Esophagus (tissue), 2 donors: ENCODE measurements around the gene TGIF2LY. TPM values are rescaled to one million over a fixed set of nuclear protein-coding genes. Genes with fewer than 3 reads are reported as not detected.
"Not testable (repeated sequence)": the region's sequence is repeated elsewhere in the genome, so short reads cannot be mapped to it uniquely, and the experiment has no call there.

Source experiments
- H3K27ac ChIP-seq, 2 donors: one replicate each; pipeline ENCODE4 v1.5.1; 2013; ENCODE audit warnings: low read depth in 2 of 2, mild to moderate bottlenecking in 2 of 2, inconsistent platforms in 1 of 2, low read length in 1 of 2, moderate library complexity in 1 of 2
- H3K27me3 ChIP-seq, 2 donors: one replicate each; pipeline ENCODE4 v1.6.1; 2013; ENCODE audit warnings: low read length in 2 of 2, control low read depth in 1 of 2, mild to moderate bottlenecking in 1 of 2; ENCODE audit not compliant: insufficient read depth in 2 of 2, control insufficient read depth in 1 of 2
- H3K36me3 ChIP-seq, 2 donors: one replicate each; pipeline ENCODE4 v1.6.1; 2013; ENCODE audit warnings: low read length in 1 of 2; ENCODE audit not compliant: control insufficient read depth in 2 of 2, insufficient read depth in 2 of 2
- H3K4me1 ChIP-seq, 2 donors: one replicate each; pipeline ENCODE4 v1.6.1; 2013; ENCODE audit warnings: low read length in 1 of 2; ENCODE audit not compliant: control insufficient read depth in 2 of 2, insufficient read depth in 2 of 2
- H3K4me3 ChIP-seq, 2 donors: one replicate each; pipeline ENCODE4 v1.5.1; 2013; ENCODE audit warnings: low read length in 2 of 2, mild to moderate bottlenecking in 2 of 2, low read depth in 1 of 2, moderate library complexity in 1 of 2
- H3K9me3 ChIP-seq, 2 donors: one replicate each; pipeline ENCODE4 v1.6.1; 2013; ENCODE audit warnings: mild to moderate bottlenecking in 2 of 2, low read depth in 1 of 2, low read length in 1 of 2, moderate library complexity in 1 of 2; ENCODE audit not compliant: control insufficient read depth in 2 of 2, insufficient read depth in 1 of 2
- WGBS, 2 donors: extraction: QIAGEN DNeasy Blood & Tissue Kit; methylation state at CpG; one replicate each; pipeline ENCODE4 v1.1.7; 2013; 5-methylcytosine and 5-hydroxymethylcytosine counted together
- polyA plus RNA-seq, 2 donors: library from polyadenylated mRNA; stranded (reverse); fragments of 200-250 nt; gene quantifications; one replicate each; pipeline ENCODE4 v1.2.3, GENCODE V29; 2013
- donor health status: healthy with polysubstance abuse.
- donor health status: Bipolar disorder and iron deficiency.

The TGIF2LY gene
- not detected for polyA plus RNA-seq

DNA sequence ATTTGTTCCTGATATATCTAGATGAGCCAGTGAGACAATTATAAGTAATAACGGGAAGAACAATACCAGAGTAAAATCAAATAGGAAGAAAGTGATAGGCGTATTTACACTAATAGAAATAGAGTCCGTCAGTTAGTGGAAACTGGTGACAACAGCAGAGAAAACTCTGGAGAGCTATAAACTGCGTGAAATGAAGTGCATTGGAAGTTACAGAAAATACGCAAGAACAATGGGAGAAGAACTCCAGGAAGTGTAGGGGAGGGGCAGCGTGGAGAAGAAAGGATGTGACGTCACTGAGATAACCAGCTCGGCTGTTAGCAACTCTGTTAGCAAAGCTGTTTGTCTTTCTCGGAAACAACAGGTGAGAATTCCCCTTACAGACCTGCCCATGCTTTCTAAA is at the start of gene TGIF2LY:
Gene TGIF2LY, plus strand, starts transcription at position 301 of the 400 bp plus-strand sequence. CDS start 178 bp downstream, outside the sequence.
- not testable (repeated sequence) for H3K27me3 ChIP-seq, H3K4me1 ChIP-seq, H3K27ac ChIP-seq, H3K36me3 ChIP-seq, H3K4me3 ChIP-seq, H3K9me3 ChIP-seq
- 74 to 79% methylated on average over 4 to 9 of the region's 9 CpGs for WGBS, 2 donors
